Measurements from ENCODE around the gene GABARAP.
A peak's percentile ranks its signal among the peaks of the same experiment; 100 is the strongest.

Gene GABARAP

GRCh38 chr17:7239091-7240027, 2.9 kb downstream of the GABARAP start, which contains the start of gene PHF23:
Gene PHF23, minus strand, starts transcription at chr17:7239457. Its CDS starts 178 bp downstream, at chr17:7239279.
- peak; percentile 98 for DNase-seq

GRCh38 chr17:7238420-7239090, 3.7 kb downstream of the GABARAP start:
- peak; percentile 17 for DNase-seq

DNA sequence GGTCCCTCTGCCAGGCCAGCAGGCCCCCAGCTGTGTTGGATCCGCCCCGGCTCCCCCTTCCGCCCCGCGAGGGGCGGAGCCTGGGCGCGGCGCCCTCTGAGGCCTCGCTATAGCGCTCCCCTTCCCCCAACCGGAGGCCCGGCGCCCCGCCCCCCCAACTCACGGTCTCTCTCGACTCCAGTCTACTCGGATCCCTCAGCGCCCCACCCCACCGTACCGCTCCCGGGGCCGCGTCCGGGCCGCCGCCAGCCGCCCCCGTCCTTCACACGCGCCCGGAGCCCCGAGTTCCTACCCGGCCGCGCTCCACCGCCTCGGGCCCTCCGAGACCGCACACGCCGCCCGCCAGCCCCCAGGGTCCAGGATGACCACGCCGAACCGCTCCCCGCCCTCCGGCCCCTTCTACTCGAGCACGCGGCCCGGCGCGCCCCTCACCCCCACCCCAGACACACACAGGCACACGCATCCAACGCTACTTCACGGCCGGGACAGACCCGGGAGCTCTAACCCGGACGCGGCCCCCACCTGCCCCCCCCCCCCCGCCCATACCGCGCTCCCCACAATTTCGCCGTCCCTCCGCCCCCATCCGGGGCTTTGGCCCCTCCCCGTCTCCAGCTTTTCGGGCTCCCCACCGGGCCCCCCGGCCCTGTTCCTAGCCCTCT, 4.4 kb downstream of the GABARAP start:
- DNase-seq, result peak; percentile 70

DNA sequence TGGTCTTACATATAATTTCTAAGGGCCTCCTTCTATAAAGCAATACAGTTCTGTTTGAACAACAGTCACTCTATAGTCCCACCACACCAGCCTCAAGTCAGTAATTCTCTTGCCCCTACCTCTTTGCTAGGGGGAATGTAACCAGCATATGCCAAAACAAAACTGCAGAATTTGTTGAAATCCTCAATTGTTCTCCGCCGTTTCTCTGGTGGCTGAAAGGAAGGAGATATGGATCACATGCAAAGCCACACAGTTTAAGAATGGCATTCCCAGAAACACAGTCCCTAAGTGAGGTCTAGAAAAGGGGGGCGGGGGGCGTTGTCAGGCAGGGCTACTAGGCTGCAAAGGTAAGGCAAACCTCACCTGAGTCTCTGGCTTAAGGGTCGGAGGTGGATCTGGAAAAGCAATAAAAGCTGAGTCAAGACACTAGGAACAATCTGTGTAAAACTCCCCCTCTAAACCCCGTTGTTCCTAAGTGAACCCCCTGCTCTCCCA, 4.9 kb downstream of the GABARAP start:
- DNase-seq, result no peak

DNA sequence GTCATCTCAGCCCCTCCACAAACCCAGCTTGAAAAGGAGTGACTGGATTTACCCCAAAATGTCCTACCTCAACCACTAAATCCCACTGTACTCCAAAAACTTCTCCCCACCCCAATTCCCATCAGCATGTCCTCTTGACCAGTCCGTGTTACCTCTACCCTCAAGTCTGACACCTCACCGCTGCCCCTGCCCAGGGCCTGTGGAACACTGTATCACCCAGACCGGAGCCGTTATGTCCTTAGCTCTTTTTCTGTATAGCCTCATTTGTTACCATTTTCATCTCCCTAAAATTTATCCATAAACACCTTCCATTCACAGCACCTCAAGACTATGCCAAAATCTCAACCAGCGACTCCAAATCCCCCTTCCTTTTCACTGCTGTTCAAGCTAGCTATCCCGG, 5.4 kb downstream of the GABARAP start:
- no peak for DNase-seq

DNA sequence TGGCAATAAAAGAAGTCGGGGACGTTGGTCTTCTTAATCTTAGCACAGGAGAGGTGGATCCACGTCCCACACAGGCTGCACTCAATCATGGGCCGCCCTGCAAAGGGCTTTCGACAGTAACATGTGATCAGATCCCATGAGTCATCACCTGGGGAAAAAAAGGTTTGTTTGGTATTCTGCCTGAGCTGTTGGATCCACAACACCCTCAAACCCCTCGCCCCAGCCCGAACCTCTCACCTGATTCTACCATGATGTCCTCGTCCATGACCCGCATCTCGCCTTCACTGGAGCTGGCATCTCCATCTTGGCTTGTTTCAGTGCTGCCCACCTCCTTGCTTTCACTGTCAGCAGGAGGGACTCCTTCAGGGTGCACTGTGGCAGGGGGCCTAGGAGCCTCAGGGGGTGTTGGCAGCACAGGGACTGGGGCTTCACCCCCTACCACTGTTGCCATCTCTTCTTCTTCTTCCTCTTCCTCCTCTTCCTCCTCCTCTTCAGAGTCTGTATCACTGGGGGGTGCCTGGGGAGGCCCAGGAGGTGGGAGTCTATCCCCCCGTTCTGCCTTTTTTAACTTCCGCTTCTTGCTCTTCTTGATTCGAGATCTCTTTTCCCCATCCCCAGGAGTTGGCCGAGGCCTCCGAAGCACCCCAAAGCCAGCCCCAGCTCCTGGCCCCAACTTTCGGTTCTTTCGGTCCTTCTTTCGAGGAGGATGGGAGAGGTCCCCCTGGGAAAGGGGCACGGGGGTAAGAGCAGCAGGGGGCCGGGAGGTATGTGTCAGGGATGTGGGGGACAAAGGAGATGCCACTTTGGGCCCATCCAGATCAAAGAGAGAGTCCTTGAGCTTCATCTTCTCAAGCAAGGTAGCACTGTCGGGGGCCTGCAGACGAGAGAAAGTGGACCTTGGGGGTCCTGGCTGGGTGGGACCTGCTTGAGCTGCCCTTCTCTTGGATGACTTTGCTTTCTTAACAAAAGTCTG, 6.3 kb downstream of the GABARAP start:
- DNase-seq, result no peak

- peak; percentile 88 for DNase-seq
These were observed 7.9 kb downstream of the GABARAP start, which contains the start of gene DVL2 for GRCh38 chr17:7234083-7234951. Gene DVL2, minus strand, starts transcription at chr17:7234517. Its CDS starts 255 bp downstream, at chr17:7234262.

DNA sequence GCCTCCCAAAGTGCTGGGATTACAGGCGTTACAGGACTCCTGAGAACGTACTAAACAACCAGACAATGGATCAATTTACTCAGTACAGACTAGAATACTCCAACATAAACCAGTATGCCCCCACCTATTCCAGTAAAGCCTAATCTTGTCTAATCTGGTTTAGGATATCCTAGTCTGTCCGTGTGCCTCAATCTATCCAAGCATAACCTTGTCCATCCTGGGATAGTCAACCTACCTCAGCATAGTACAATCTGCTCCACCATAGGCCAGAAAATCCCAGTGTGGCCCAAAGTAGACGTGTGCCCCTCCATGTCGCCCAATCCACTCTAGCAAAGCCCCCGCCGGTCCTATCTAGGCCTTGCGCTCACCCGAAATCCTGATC, 8.6 kb downstream of the GABARAP start:
- DNase-seq, result no peak

GRCh38 chr17:7232114-7232513, 10.1 kb downstream of the GABARAP start:
- DNase-seq, result no peak

DNA sequence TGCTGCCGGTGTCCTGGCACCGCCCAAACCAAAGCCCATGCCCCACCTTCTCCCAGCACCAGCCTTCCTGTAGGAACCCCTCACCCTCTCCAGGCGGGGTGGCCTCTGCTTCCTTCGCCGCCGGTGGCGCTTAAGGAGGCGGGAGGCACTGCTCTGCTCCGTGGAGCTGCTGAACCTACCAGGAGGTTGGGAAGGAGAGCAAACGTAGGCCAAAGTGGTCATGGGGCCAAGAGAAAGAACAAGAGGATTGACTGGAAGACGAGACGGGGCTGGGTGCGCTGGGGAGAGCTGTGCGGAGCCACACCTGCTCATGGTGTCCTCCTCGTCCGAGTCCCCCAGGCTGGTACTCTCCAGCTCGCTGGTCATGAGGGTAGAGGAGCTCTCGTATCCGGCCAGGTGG, 12.7 kb downstream of the GABARAP start:
- DNase-seq, result no peak

DNA sequence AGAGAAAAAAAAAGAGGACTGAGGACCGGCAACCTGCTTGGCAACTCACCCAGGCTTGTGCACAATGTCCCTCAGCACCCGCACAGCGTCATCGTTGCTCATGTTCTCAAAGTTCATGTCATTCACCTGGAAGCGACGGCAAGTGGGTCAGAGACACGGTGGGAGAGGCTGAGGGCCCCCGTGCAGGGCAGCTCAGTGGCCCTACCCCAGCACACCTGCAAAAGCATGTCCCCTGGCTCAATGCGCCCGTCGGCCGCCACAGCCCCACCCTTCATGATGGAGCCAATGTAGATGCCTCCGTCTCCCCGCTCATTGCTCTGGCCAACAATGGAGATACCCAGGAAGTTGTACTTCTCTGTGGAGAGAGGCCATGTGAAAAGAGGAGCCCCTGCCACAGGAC, 13.3 kb downstream of the GABARAP start:
- DNase-seq, result no peak

GRCh38 chr17:7226721-7227710, 15.2 kb downstream of the GABARAP start:
- DNase-seq, result no peak

GRCh38 chr17:7225711-7226331, 16.4 kb downstream of the GABARAP start:
- no peak for DNase-seq

DNA sequence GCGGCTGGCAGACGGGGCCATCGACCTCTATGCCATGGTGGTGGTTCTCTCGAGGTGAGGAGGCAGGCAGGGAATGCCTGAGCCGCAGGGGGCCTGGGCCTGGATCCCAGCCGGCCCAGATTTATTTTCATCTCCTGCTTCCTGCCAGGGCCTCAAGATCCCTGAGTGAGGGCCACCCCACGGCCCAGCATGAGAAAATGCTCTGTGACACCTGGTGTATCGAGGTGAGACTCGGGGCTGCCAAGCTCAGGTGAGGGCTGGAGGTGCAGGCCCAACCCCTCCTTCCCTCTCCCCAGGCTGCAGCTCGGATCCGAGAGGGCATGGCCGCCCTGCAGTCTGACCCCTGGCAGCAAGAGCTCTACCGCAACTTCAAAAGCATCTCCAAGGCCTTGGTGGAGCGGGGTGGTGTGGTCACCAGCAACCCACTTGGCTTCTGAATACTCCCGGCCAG, 17.6 kb downstream of the GABARAP start:
- no peak for DNase-seq

GRCh38 chr17:7224110-7224509, 18.1 kb downstream of the GABARAP start:
- DNase-seq, result no peak

DNA sequence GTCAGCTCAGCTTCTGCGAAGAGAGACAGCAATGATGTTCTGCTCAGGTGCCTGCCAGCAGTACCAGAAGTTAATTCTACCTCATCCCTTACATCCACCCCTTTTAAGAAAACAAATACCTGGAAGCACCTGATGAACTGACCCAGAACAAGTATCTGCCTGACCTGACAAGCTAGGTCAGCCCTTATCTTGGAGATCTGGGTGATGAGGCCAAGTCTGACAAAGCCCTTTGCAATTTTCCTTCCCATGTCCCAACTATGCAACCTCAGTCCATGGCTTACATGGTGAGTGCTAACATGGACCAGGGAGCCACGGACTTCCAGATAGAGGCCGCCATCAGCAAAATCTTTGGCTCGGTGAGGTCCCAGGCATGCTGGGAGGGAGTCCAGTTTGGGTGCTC, 18.9 kb downstream of the GABARAP start:
- DNase-seq, result no peak

DNA sequence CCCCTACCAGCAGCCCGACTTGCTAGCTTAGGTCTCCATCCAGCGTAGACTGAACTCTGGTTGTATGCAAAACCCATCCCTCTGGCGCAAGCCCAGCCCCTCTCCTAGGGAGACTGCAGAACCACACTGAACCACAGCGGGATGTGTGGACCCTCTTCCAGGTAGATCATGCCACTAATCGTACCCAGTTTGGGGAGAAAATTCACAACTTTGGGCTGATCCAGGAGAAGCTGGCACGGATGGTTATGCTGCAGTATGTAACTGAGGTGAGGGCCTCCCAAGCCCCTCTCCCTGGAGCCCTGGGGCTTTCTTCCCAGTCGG, 19.3 kb downstream of the GABARAP start:
- DNase-seq, result no peak

- DNase-seq, result no peak
These were observed 19.9 kb downstream of the GABARAP start for GRCh38 chr17:7222093-7222971.

Measured in NCI-H510A (cell line).